Lung (tissue), 12 donors: Measurements from ENCODE around the gene ZNF574. TPM values are rescaled to one million over a fixed set of nuclear protein-coding genes. Genes with fewer than 3 reads are reported as not detected.

Experiments
- ATAC-seq: fragments of 200-7000 bp; cut with Tn5 transposase; one replicate; pipeline ENCODE4 v1.9.1; 2020; ENCODE audit warnings: moderate number of reproducible peaks; ENCODE audit not compliant: insufficient read depth, low FRiP score
- DNase-seq, 3 donors: peaks; one replicate each; pipeline ENCODE4 v3.0.0-alpha.2; 2013 to 2017
- H3K27ac ChIP-seq, 2 donors: one replicate each; pipeline ENCODE4 v1.5.1; 2013; ENCODE audit warnings: mild to moderate bottlenecking in 2 of 2, moderate library complexity in 2 of 2, control low read depth in 1 of 2, inconsistent platforms in 1 of 2, low read depth in 1 of 2, low read length in 1 of 2
- H3K27me3 ChIP-seq, 3 donors: one replicate each; pipeline ENCODE4 v1.5.1; 2013; ENCODE audit warnings: low read length in 2 of 3; ENCODE audit not compliant: control insufficient read depth in 3 of 3, insufficient read depth in 3 of 3
- H3K36me3 ChIP-seq, 4 donors: one replicate each; pipeline ENCODE4 v1.5.1; 2013; ENCODE audit warnings: low read length in 4 of 4, mild to moderate bottlenecking in 1 of 4, moderate library complexity in 1 of 4; ENCODE audit not compliant: control insufficient read depth in 4 of 4, insufficient read depth in 4 of 4
- H3K4me1 ChIP-seq, 5 donors: one replicate each; pipeline ENCODE4 v1.5.1; 2013; ENCODE audit warnings: low read length in 5 of 5, mild to moderate bottlenecking in 2 of 5, moderate library complexity in 1 of 5; ENCODE audit not compliant: control insufficient read depth in 5 of 5, insufficient read depth in 5 of 5
- H3K4me3 ChIP-seq: one replicate; pipeline ENCODE4 v1.5.1; 2013; ENCODE audit warnings: mild to moderate bottlenecking, control low read depth, moderate library complexity
- H3K9ac ChIP-seq, 2 donors: one replicate each; pipeline ENCODE4 v1.5.1; 2013; ENCODE audit warnings: low read length in 2 of 2, control low read depth in 1 of 2; ENCODE audit not compliant: insufficient read depth in 1 of 2
- H3K9me3 ChIP-seq, 4 donors: one replicate each; pipeline ENCODE4 v1.5.1; 2013; ENCODE audit warnings: low read length in 3 of 4, mild to moderate bottlenecking in 1 of 4, moderate library complexity in 1 of 4; ENCODE audit not compliant: control insufficient read depth in 4 of 4, insufficient read depth in 3 of 4
- CTCF ChIP-seq: IDR thresholded peaks from 2 replicates; pipeline ENCODE4 v1.5.1; 2012; ENCODE audit warnings: mild to moderate bottlenecking; ENCODE audit errors: control extremely low read depth, extremely low read depth
- WGBS, 2 donors: extraction: QIAGEN DNeasy Blood & Tissue Kit; methylation state at CpG; one replicate each; pipeline ENCODE4 v1.1.7; 2013; 5-methylcytosine and 5-hydroxymethylcytosine counted together
- polyA plus RNA-seq, 2 donors: library from polyadenylated mRNA; stranded (reverse); fragments of 200-250 nt; gene quantifications; one replicate each; pipeline ENCODE4 v1.2.1, GENCODE V29; 2013
- total RNA-seq, 2 donors: library from RNA; depleted of rRNA in 1 of 2; stranded (reverse); fragments of >200 nt in 1 of 2; gene quantifications; one replicate each; pipeline ENCODE4 v1.2.1, GENCODE V29; 2014 to 2021
- donor health status: control.
- donor health status: control.
- donor health status: Bipolar disorder and iron deficiency.
- donor health status: healthy.
- donor health status: DM: yes; HTN: yes; CAD: no.

The ZNF574 gene
- total and polyA plus RNA-seq, 4 donors: 6.8 to 13.7 (median 10.1) TPM

GRCh38 chr19:42083537-42083936 is 7.6 kb downstream of the ZNF574 start:
- no peak overlapping the region for H3K27ac ChIP-seq
- WGBS, 2 donors: 96% methylated on average over 5 of the region's 5 CpGs
- no peaks in the 10 kb centered on the region for H3K27me3 ChIP-seq
- H3K9me3 ChIP-seq: no peaks in the 10 kb centered on the region
- H3K9ac ChIP-seq: no peak overlapping the region
- no peak overlapping the region for H3K4me3 ChIP-seq
- no peak for TF ChIP-seq CTCF
- no peaks in the 10 kb centered on the region for H3K4me1 ChIP-seq
- ATAC-seq: no peak
- DNase-seq: no peak
- peaks cover 10 to 34% (median 22%) of the 10 kb centered on the region in 4 donors for H3K36me3 ChIP-seq

GRCh38 chr19:42086188-42086736 is 10.3 kb downstream of the ZNF574 start:
- Histone ChIP-seq H3K9me3 (no peaks in the 10 kb centered on the region), H3K9ac (no peak overlapping the region), H3K4me3 (no peak overlapping the region), H3K27me3 (no peaks in the 10 kb centered on the region), H3K27ac (no peak overlapping the region), H3K4me1 (peaks cover 0 to 1% (median 0%) of the 10 kb centered on the region in 5 donors), H3K36me3 (peaks cover 0 to 16% (median 4%) of the 10 kb centered on the region in 4 donors)
- ATAC-seq: no peak
- WGBS, 2 donors: 73 to 77% methylated on average over 9 of the region's 9 CpGs
- TF ChIP-seq CTCF: no peak
- DNase-seq: no peak

- DNase-seq: no peak
- no peaks in the 10 kb centered on the region for H3K9me3 ChIP-seq
- H3K9ac ChIP-seq: no peak overlapping the region
- ATAC-seq: no peak
- peaks cover 0 to 10% (median 1%) of the 10 kb centered on the region in 4 donors for H3K36me3 ChIP-seq
- no peak for TF ChIP-seq CTCF
- no peaks in the 10 kb centered on the region for H3K27me3 ChIP-seq
- no peak overlapping the region for H3K27ac ChIP-seq
- H3K4me3 ChIP-seq: no peak overlapping the region
- H3K4me1 ChIP-seq: peaks cover 0 to 1% (median 0%) of the 10 kb centered on the region in 5 donors
- WGBS, 2 donors: 84 to 88% methylated on average over 11 of the region's 11 CpGs
Measured at GRCh38 chr19:42086770-42087550, 11.0 kb downstream of the ZNF574 start.
